Measurements from ENCODE around the gene LCLAT1. TPM values are rescaled to one million over a fixed set of nuclear protein-coding genes. Genes with fewer than 3 reads are reported as not detected.
A peak's percentile ranks its signal among the peaks of the same experiment; 100 is the strongest.

Gene LCLAT1
- 10 to 100 TPM; 47.3 to 68.7 (median 54.1) TPM for total RNA-seq

- peak within 1 kb of the TSS; percentile 11 to 78 (median 77) for H3K27ac ChIP-seq
- no peaks in the 10 kb centered on the region for H3K9me3 ChIP-seq
- H3K4me1 ChIP-seq: peaks cover 8 to 13% of the 10 kb centered on the region in 2 donors
- peak within 1 kb of the TSS; percentile 66 to 97 (median 80) for H3K4me3 ChIP-seq (replicated peaks in 1 of 3)
- intact Hi-C loops (cut with DNase I): loop anchor here (10.0 kb wide), 1 partner anchor 83 kb away; no protein-coding TSS in a partner anchor
- TF ChIP-seq POLR2A (IDR thresholded peaks at IDR 0.05): peak in 1 of 2 donors; percentile 63
- no peak for TF ChIP-seq CTCF (IDR thresholded peaks at IDR 0.05)
- H3K27me3 ChIP-seq: no peaks in the 10 kb centered on the region
- no peaks in the 10 kb centered on the region for H3K36me3 ChIP-seq
- WGBS, 2 donors: 10 to 11% methylated on average over 25 to 27 of the region's 83 CpGs
- peak; percentile 74 to 76 for DNase-seq
Observed at GRCh38 chr2:30447149-30448045, at the start of gene LCLAT1. Gene LCLAT1 (plus strand): TSS chr2:30447246. CDS start chr2:30525591, 78,345 bp downstream.

GRCh38 chr2:30398084-30398873, 48.8 kb upstream of the LCLAT1 start:
- Histone ChIP-seq H3K4me3 (replicated peaks in 1 of 3) (no peak overlapping the region), H3K27me3 (no peaks in the 10 kb centered on the region), H3K36me3 (no peaks in the 10 kb centered on the region), H3K4me1 (peaks cover 0 to 10% of the 10 kb centered on the region in 2 donors), H3K9me3 (no peaks in the 10 kb centered on the region), H3K27ac (no peak overlapping the region)
- 84 to 89% methylated on average over 4 of the region's 4 CpGs for WGBS, 2 donors
- intact Hi-C loops (cut with DNase I): no loop called here
- no peak for DNase-seq
- TF ChIP-seq CTCF (IDR thresholded peaks at IDR 0.05) (no peak), POLR2A (IDR thresholded peaks at IDR 0.05) (no peak)

- intact Hi-C loops (cut with DNase I): no loop called here
- Histone ChIP-seq H3K27ac (no peak overlapping the region), H3K9me3 (no peaks in the 10 kb centered on the region), H3K27me3 (no peaks in the 10 kb centered on the region), H3K36me3 (no peaks in the 10 kb centered on the region), H3K4me1 (peaks cover 0 to 21% of the 10 kb centered on the region in 2 donors), H3K4me3 (replicated peaks in 1 of 3) (no peak overlapping the region)
- no peak for TF ChIP-seq POLR2A (IDR thresholded peaks at IDR 0.05)
- no peak for TF ChIP-seq CTCF (IDR thresholded peaks at IDR 0.05)
- peak; percentile 58 to 66 for DNase-seq
- WGBS, 2 donors: 67 to 72% methylated on average over 11 of the region's 11 CpGs
Observed at GRCh38 chr2:30400151-30400954, 46.7 kb upstream of the LCLAT1 start.

GRCh38 chr2:30402441-30403182, 44.4 kb upstream of the LCLAT1 start:
- TF ChIP-seq POLR2A (IDR thresholded peaks at IDR 0.05) (no peak), CTCF (IDR thresholded peaks at IDR 0.05) (no peak)
- Histone ChIP-seq H3K9me3 (no peaks in the 10 kb centered on the region), H3K27ac (no peak overlapping the region), H3K36me3 (no peaks in the 10 kb centered on the region), H3K4me3 (replicated peaks in 1 of 3) (no peak overlapping the region), H3K27me3 (no peaks in the 10 kb centered on the region), H3K4me1 (peaks cover 0 to 21% of the 10 kb centered on the region in 2 donors)
- intact Hi-C loops (cut with DNase I): no loop called here
- 88 to 90% methylated on average over 5 of the region's 5 CpGs for WGBS, 2 donors
- no peak for DNase-seq

All from thyroid gland (tissue), 4 donors.